HEK293 (cell line): ENCODE results near the gene GMDS.

Source experiments
- CTCF ChIA-PET: fragments of 350-600 bp; formaldehyde crosslinking; extraction: SDS; loops from one replicate; lab custom pipeline; 2021; ENCODE audit warnings: antibody characterized with exemption; lab: Yijun Ruan, JAX
- POLR2A ChIA-PET: fragments of 300-600 bp; formaldehyde crosslinking; extraction: SDS; loops from one replicate; lab custom pipeline; 2020; ENCODE audit warnings: antibody characterized with exemption, inconsistent platforms; lab: Yijun Ruan, JAX
- H3K27ac ChIP-seq: fragments of 200-500 bp; sonication (Bioruptor generic); 2 replicates; pipeline ENCODE4 v1.5.1; 2014; ENCODE audit warnings: low read depth, low read length, control low read depth, inconsistent platforms; ENCODE audit errors: extremely low read depth
- H3K36me3 ChIP-seq, 2 experiments: fragments of 200-500 bp in 1 of 2; sonication (Bioruptor generic) in 1 of 2; 1 replicate in 1 of 2; 2 replicates in 1 of 2; pipeline ENCODE4 v1.5.1; 2014 to 2017; ENCODE audit warnings: inconsistent platforms in 2 of 2, low read length in 2 of 2; ENCODE audit not compliant: control insufficient read depth in 2 of 2, insufficient read depth in 1 of 2
- H3K4me1 ChIP-seq: fragments of 200-500 bp; sonication (Bioruptor generic); 2 replicates; pipeline ENCODE4 v1.5.1; 2014; ENCODE audit warnings: mild to moderate bottlenecking, low read length, inconsistent platforms; ENCODE audit not compliant: control insufficient read depth, insufficient read depth
- H3K4me3 ChIP-seq: 2 replicates; pipeline ENCODE4 v1.5.1; 2011; ENCODE audit warnings: low read depth, mild to moderate bottlenecking, control low read depth, low read length, moderate library complexity
- H3K9me3 ChIP-seq: fragments of 200-500 bp; sonication (Bioruptor generic); 2 replicates; pipeline ENCODE4 v1.5.1; 2014; ENCODE audit warnings: low read depth, low read length, inconsistent platforms; ENCODE audit not compliant: control insufficient read depth, insufficient read depth
- ELK4 ChIP-seq: IDR thresholded peaks from 2 replicates; pipeline ENCODE4 v1.6.1; 2011; ENCODE audit warnings: mild to moderate bottlenecking, low read depth, low read length, borderline replicate concordance
- OSR2 ChIP-seq: fragments of 450-650 bp; formaldehyde crosslinking; IDR thresholded peaks from 2 replicates; pipeline ENCODE4 v1.5.1; 2016; ENCODE audit warnings: missing biosample characterization, missing genetic modification characterization
- PRDM10 ChIP-seq: fragments of 450-650 bp; formaldehyde crosslinking; IDR thresholded peaks from 2 replicates; pipeline ENCODE4 v1.5.1; 2016; ENCODE audit warnings: missing biosample characterization, missing genetic modification characterization
- SP7 ChIP-seq: fragments of 450-650 bp; formaldehyde crosslinking; IDR thresholded peaks from 2 replicates; pipeline ENCODE4 v1.5.1; 2016; ENCODE audit warnings: missing biosample characterization, missing genetic modification characterization
- ZFP3 ChIP-seq: fragments of 450-650 bp; formaldehyde crosslinking; IDR thresholded peaks from 2 replicates; pipeline ENCODE4 v1.5.1; 2016; ENCODE audit warnings: low read depth, missing biosample characterization, missing genetic modification characterization
- ZFP37 ChIP-seq: fragments of 450-650 bp; formaldehyde crosslinking; IDR thresholded peaks from 2 replicates; pipeline ENCODE4 v1.5.1; 2016; ENCODE audit warnings: missing biosample characterization, missing genetic modification characterization
- ZNF121 ChIP-seq: fragments of 450-650 bp; formaldehyde crosslinking; IDR thresholded peaks from 2 replicates; pipeline ENCODE4 v1.5.1; 2016; ENCODE audit warnings: missing biosample characterization, missing genetic modification characterization
- ZNF140 ChIP-seq: fragments of 450-650 bp; formaldehyde crosslinking; IDR thresholded peaks from 2 replicates; pipeline ENCODE4 v1.5.1; 2016; ENCODE audit warnings: missing biosample characterization, missing genetic modification characterization
- ZNF146 ChIP-seq: fragments of 450-650 bp; formaldehyde crosslinking; IDR thresholded peaks from 2 replicates; pipeline ENCODE4 v1.5.1; 2016; ENCODE audit warnings: missing biosample characterization, missing genetic modification characterization
- ZNF148 ChIP-seq: fragments of 450-650 bp; formaldehyde crosslinking; IDR thresholded peaks from 2 replicates; pipeline ENCODE4 v1.5.0; 2017; ENCODE audit warnings: missing biosample characterization, missing genetic modification characterization, borderline replicate concordance
- ZNF202 ChIP-seq: fragments of 450-650 bp; formaldehyde crosslinking; IDR thresholded peaks from 2 replicates; pipeline ENCODE4 v1.5.1; 2016; ENCODE audit warnings: missing biosample characterization, missing genetic modification characterization, borderline replicate concordance
- ZNF214 ChIP-seq: fragments of 450-650 bp; formaldehyde crosslinking; IDR thresholded peaks from 2 replicates; pipeline ENCODE4 v1.5.1; 2017; ENCODE audit warnings: missing biosample characterization, mild to moderate bottlenecking, missing genetic modification characterization, borderline replicate concordance
- ZNF24 ChIP-seq: fragments of 450-650 bp; formaldehyde crosslinking; IDR thresholded peaks from 2 replicates; pipeline ENCODE4 v1.5.1; 2016; ENCODE audit warnings: missing biosample characterization, missing genetic modification characterization
- ZNF292 ChIP-seq: fragments of 450-650 bp; formaldehyde crosslinking; IDR thresholded peaks from 2 replicates; pipeline ENCODE4 v1.5.1; 2016; ENCODE audit warnings: low read depth, missing biosample characterization, missing genetic modification characterization, borderline replicate concordance
- ZNF324 ChIP-seq: fragments of 450-650 bp; formaldehyde crosslinking; IDR thresholded peaks from 2 replicates; pipeline ENCODE4 v1.5.1; 2016; ENCODE audit warnings: missing biosample characterization, missing genetic modification characterization
- ZNF449 ChIP-seq: fragments of 450-650 bp; formaldehyde crosslinking; IDR thresholded peaks from 2 replicates; pipeline ENCODE4 v1.5.1; 2017; ENCODE audit warnings: missing biosample characterization, mild to moderate bottlenecking, missing genetic modification characterization, moderate library complexity
- ZNF501 ChIP-seq: fragments of 450-650 bp; formaldehyde crosslinking; IDR thresholded peaks from 2 replicates; pipeline ENCODE4 v1.5.1; 2016; ENCODE audit warnings: missing biosample characterization, missing genetic modification characterization
- ZNF510 ChIP-seq: fragments of 450-650 bp; formaldehyde crosslinking; IDR thresholded peaks from 2 replicates; pipeline ENCODE4 v1.5.1; 2018; ENCODE audit warnings: mild to moderate bottlenecking, missing genetic modification characterization, missing biosample characterization; ENCODE audit not compliant: insufficient replicate concordance
- ZNF561 ChIP-seq: fragments of 450-650 bp; IDR thresholded peaks from 2 replicates; pipeline ENCODE4 v1.5.1; 2018; ENCODE audit warnings: missing biosample characterization, missing genetic modification characterization, borderline replicate concordance
- ZNF596 ChIP-seq: fragments of 450-650 bp; IDR thresholded peaks from 2 replicates; pipeline ENCODE4 v1.5.0; 2018; ENCODE audit warnings: missing biosample characterization, mild to moderate bottlenecking, missing genetic modification characterization, moderate library complexity
- ZNF629 ChIP-seq: fragments of 450-650 bp; formaldehyde crosslinking; IDR thresholded peaks from 2 replicates; pipeline ENCODE4 v1.5.1; 2017; ENCODE audit warnings: missing biosample characterization, missing genetic modification characterization
- ZNF654 ChIP-seq: fragments of 450-650 bp; formaldehyde crosslinking; IDR thresholded peaks from 2 replicates; pipeline ENCODE4 v1.5.1; 2016; ENCODE audit warnings: low read depth, missing biosample characterization, missing genetic modification characterization
- ZNF701 ChIP-seq: fragments of 450-650 bp; formaldehyde crosslinking; IDR thresholded peaks from 2 replicates; pipeline ENCODE4 v1.5.1; 2016; ENCODE audit warnings: missing biosample characterization, missing genetic modification characterization
- ZNF747 ChIP-seq: fragments of 450-650 bp; formaldehyde crosslinking; IDR thresholded peaks from 2 replicates; pipeline ENCODE4 v1.5.1; 2016; ENCODE audit warnings: missing biosample characterization, missing genetic modification characterization
- ZNF777 ChIP-seq: fragments of 450-650 bp; formaldehyde crosslinking; IDR thresholded peaks from 2 replicates; pipeline ENCODE4 v1.5.1; 2017; ENCODE audit warnings: missing biosample characterization, missing genetic modification characterization, borderline replicate concordance

The GMDS gene

GRCh38 chr6:2193931-2194330 lies 51.5 kb downstream of the GMDS start:
- no peak overlapping the region for H3K27ac ChIP-seq
- TF ChIP-seq ZNF214 (tag by site-specific recombination) = no peak
- TF ChIP-seq ZNF701 = no peak
- no peak for TF ChIP-seq ZNF148 (tag by site-specific recombination)
- no peak for TF ChIP-seq ZNF140 (tag by site-specific recombination)
- TF ChIP-seq ELK4 = no peak
- TF ChIP-seq ZNF292 (tag by site-specific recombination) = no peak
- TF ChIP-seq ZNF747 (tag by site-specific recombination) = no peak
- TF ChIP-seq ZNF561 (tag by site-specific recombination) = no peak
- TF ChIP-seq ZNF24 = no peak
- no peak for TF ChIP-seq OSR2 (tag by site-specific recombination)
- no peak for TF ChIP-seq ZNF629 (tag by site-specific recombination)
- TF ChIP-seq ZNF146 (tag by site-specific recombination) = no peak
- no peak for TF ChIP-seq ZNF777 (tag by site-specific recombination)
- H3K4me3 ChIP-seq = no peak overlapping the region
- ChIA-PET POLR2A (no interaction called here), CTCF (interaction anchor here (0.6 to 2.4 kb wide), 5 partner anchors 15 to 598 kb away, joined by 4 to 13 read pairs (median 5); no protein-coding TSS in a partner anchor)
- H3K4me1 ChIP-seq = no peaks in the 10 kb centered on the region
- no peaks in the 10 kb centered on the region for H3K36me3 ChIP-seq
- H3K9me3 ChIP-seq = no peaks in the 10 kb centered on the region

- H3K27ac ChIP-seq = no peak overlapping the region
- POLR2A ChIA-PET = no interaction called here
- no peaks in the 10 kb centered on the region for H3K36me3 ChIP-seq
- CTCF ChIA-PET = interaction anchor here (0.7 to 1.9 kb wide), 2 partner anchors 159 to 597 kb away, joined by 3 to 6 read pairs; no protein-coding TSS in a partner anchor
- no peaks in the 10 kb centered on the region for H3K4me1 ChIP-seq
- H3K9me3 ChIP-seq = no peaks in the 10 kb centered on the region
- H3K4me3 ChIP-seq = no peak overlapping the region
- no peak for TF ChIP-seq ZNF596 (tag by site-specific recombination)
- no peak for TF ChIP-seq ZNF121
- TF ChIP-seq ZNF654 (tag by site-specific recombination) = no peak
- no peak for TF ChIP-seq ZNF148 (tag by site-specific recombination)
- no peak for TF ChIP-seq ZNF324 (tag by site-specific recombination)
- no peak for TF ChIP-seq ZFP37 (tag by site-specific recombination)
- TF ChIP-seq PRDM10 = no peak
- TF ChIP-seq SP7 = no peak
- TF ChIP-seq ZNF510 (tag by site-specific recombination) = no peak
- TF ChIP-seq ZNF202 (tag by site-specific recombination) = no peak
- no peak for TF ChIP-seq ZNF449 (tag by site-specific recombination)
- no peak for TF ChIP-seq ZNF501 (tag by site-specific recombination)
- TF ChIP-seq ZFP3 (tag by site-specific recombination) = no peak
These were observed 52.4 kb downstream of the GMDS start for GRCh38 chr6:2192976-2193375.
